ENCODE measurements around the gene BAZ1B.
A peak's percentile ranks its signal among the peaks of the same experiment; 100 is the strongest.

Gene BAZ1B

DNA sequence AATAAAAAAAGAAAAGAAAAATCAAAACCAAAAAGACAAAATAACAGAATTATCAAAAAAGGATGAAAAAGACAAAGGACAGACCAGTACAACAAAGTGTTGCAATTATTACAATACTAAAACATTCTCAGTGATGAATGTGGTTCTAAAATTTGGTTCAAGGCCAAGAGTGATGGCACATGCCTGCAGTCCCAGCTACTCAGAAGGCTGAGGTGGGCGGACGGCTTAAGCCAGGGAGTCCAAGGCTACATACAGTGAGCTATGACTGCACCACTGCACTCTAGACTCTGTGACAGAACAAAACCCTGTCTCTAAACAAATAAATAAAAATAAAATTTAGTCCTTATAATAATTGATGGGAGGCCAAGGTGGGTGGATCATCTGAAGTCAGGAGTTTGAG lies 14.5 kb downstream of the BAZ1B start:
- ATAC-seq, result no peak

DNA sequence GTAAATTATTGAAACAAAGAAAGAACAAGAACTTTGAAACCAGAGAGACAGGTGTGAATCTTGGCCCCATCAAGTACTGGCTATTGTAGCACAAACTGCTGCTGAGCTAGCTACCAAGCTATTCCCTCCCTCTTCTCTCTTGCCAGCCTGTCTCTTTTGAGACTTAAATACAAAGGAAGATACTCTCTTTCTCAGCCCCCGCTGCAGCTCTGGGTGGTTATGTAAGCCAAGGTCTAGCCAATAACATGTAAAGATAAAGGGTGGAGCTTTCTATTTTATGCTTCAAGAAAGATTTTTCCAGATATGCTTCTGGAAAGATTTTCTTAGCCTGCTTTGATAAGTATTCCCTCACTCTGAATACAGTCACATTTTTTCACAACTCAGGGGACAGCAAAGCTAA lies 17.2 kb downstream of the BAZ1B start:
- TF ChIP-seq ZNF8 (CRISPR knock-in tag; IDR thresholded peaks at IDR 0.05) (no peak), ZFP30 (CRISPR knock-in tag; IDR thresholded peaks at IDR 0.05) (no peak), ZNF70 (CRISPR knock-in tag; IDR thresholded peaks at IDR 0.05) (no peak), ARNTL (CRISPR knock-in tag; IDR thresholded peaks at IDR 0.05; ENCODE audit: borderline replicate concordance, low read depth) (no peak), RARB (CRISPR knock-in tag; IDR thresholded peaks at IDR 0.05) (no peak), ISL1 (CRISPR knock-in tag; IDR thresholded peaks at IDR 0.05) (no peak), TOX (CRISPR knock-in tag; IDR thresholded peaks at IDR 0.05; ENCODE audit: borderline replicate concordance) (no peak), OSR1 (CRISPR knock-in tag; IDR thresholded peaks at IDR 0.05) (no peak), ZFP3 (CRISPR knock-in tag; IDR thresholded peaks at IDR 0.05) (no peak), ZNF565 (CRISPR knock-in tag; conservative IDR thresholded peaks at IDR 0.05; ENCODE audit: low read depth) (no peak), ZC3H10 (CRISPR knock-in tag; IDR thresholded peaks at IDR 0.05) (no peak), BACH2 (CRISPR knock-in tag; IDR thresholded peaks at IDR 0.05; ENCODE audit: borderline replicate concordance) (no peak)
- TF ChIP-seq, protein P1, sequence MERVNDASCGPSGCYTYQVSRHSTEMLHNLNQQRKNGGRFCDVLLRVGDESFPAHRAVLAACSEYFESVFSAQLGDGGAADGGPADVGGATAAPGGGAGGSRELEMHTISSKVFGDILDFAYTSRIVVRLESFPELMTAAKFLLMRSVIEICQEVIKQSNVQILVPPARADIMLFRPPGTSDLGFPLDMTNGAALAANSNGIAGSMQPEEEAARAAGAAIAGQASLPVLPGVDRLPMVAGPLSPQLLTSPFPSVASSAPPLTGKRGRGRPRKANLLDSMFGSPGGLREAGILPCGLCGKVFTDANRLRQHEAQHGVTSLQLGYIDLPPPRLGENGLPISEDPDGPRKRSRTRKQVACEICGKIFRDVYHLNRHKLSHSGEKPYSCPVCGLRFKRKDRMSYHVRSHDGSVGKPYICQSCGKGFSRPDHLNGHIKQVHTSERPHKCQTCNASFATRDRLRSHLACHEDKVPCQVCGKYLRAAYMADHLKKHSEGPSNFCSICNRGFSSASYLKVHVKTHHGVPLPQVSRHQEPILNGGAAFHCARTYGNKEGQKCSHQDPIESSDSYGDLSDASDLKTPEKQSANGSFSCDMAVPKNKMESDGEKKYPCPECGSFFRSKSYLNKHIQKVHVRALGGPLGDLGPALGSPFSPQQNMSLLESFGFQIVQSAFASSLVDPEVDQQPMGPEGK (CRISPR knock-in tag; IDR thresholded peaks at IDR 0.05; ENCODE audit: borderline replicate concordance), result no peak
- TF ChIP-seq, protein P2, sequence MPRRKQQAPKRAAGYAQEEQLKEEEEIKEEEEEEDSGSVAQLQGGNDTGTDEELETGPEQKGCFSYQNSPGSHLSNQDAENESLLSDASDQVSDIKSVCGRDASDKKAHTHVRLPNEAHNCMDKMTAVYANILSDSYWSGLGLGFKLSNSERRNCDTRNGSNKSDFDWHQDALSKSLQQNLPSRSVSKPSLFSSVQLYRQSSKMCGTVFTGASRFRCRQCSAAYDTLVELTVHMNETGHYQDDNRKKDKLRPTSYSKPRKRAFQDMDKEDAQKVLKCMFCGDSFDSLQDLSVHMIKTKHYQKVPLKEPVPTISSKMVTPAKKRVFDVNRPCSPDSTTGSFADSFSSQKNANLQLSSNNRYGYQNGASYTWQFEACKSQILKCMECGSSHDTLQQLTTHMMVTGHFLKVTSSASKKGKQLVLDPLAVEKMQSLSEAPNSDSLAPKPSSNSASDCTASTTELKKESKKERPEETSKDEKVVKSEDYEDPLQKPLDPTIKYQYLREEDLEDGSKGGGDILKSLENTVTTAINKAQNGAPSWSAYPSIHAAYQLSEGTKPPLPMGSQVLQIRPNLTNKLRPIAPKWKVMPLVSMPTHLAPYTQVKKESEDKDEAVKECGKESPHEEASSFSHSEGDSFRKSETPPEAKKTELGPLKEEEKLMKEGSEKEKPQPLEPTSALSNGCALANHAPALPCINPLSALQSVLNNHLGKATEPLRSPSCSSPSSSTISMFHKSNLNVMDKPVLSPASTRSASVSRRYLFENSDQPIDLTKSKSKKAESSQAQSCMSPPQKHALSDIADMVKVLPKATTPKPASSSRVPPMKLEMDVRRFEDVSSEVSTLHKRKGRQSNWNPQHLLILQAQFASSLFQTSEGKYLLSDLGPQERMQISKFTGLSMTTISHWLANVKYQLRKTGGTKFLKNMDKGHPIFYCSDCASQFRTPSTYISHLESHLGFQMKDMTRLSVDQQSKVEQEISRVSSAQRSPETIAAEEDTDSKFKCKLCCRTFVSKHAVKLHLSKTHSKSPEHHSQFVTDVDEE (CRISPR knock-in tag; IDR thresholded peaks at IDR 0.05), result no peak
- TF ChIP-seq, protein P3, sequence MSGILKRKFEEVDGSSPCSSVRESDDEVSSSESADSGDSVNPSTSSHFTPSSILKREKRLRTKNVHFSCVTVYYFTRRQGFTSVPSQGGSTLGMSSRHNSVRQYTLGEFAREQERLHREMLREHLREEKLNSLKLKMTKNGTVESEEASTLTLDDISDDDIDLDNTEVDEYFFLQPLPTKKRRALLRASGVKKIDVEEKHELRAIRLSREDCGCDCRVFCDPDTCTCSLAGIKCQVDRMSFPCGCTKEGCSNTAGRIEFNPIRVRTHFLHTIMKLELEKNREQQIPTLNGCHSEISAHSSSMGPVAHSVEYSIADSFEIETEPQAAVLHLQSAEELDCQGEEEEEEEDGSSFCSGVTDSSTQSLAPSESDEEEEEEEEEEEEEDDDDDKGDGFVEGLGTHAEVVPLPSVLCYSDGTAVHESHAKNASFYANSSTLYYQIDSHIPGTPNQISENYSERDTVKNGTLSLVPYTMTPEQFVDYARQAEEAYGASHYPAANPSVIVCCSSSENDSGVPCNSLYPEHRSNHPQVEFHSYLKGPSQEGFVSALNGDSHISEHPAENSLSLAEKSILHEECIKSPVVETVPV (CRISPR knock-in tag; IDR thresholded peaks at IDR 0.05), result no peak
- no peak for ATAC-seq

More for the DNA sequence above, 14.5 kb downstream of the BAZ1B start:
- TF ChIP-seq ESRRG (CRISPR knock-in tag; IDR thresholded peaks at IDR 0.05) (no peak), TCF4 (CRISPR knock-in tag; IDR thresholded peaks at IDR 0.05; ENCODE audit: borderline replicate concordance) (no peak), BACH2 (CRISPR knock-in tag; IDR thresholded peaks at IDR 0.05; ENCODE audit: borderline replicate concordance) (no peak), ZNF70 (CRISPR knock-in tag; IDR thresholded peaks at IDR 0.05) (no peak), SNAI2 (CRISPR knock-in tag; IDR thresholded peaks at IDR 0.05) (no peak), OSR1 (CRISPR knock-in tag; IDR thresholded peaks at IDR 0.05) (no peak), ZC3H10 (CRISPR knock-in tag; IDR thresholded peaks at IDR 0.05) (no peak), ZFP30 (CRISPR knock-in tag; IDR thresholded peaks at IDR 0.05) (no peak), ISL1 (CRISPR knock-in tag; IDR thresholded peaks at IDR 0.05) (no peak), RARB (CRISPR knock-in tag; IDR thresholded peaks at IDR 0.05) (no peak)
- TF ChIP-seq, protein P4, sequence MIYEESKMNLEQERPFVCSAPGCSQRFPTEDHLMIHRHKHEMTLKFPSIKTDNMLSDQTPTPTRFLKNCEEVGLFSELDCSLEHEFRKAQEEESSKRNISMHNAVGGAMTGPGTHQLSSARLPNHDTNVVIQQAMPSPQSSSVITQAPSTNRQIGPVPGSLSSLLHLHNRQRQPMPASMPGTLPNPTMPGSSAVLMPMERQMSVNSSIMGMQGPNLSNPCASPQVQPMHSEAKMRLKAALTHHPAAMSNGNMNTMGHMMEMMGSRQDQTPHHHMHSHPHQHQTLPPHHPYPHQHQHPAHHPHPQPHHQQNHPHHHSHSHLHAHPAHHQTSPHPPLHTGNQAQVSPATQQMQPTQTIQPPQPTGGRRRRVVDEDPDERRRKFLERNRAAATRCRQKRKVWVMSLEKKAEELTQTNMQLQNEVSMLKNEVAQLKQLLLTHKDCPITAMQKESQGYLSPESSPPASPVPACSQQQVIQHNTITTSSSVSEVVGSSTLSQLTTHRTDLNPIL (CRISPR knock-in tag; IDR thresholded peaks at IDR 0.05; ENCODE audit: low read depth), result no peak

DNA sequence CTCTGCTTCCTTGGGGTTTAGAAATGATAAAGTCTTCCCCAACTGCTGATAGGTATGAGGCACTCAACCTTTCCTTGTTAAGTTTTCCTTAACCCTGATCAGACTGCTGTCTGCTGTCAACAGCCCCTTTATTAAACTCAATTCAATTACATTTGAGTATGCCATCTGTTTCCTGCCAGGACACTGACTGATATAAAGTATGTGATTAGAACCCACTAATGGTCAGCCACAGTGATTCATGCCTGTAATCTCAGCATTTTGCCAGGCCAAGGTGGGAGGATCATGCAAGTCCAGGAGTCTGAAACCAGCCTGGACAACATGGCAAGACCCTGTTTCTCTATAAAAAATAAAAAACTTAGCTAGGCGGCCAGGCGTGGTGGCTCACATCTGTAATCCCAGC lies 18.1 kb downstream of the BAZ1B start:
- ATAC-seq, result peak; percentile 53
- TF ChIP-seq ZNF70 (CRISPR knock-in tag; IDR thresholded peaks at IDR 0.05), result no peak
- no peak for TF ChIP-seq ZC3H10 (CRISPR knock-in tag; IDR thresholded peaks at IDR 0.05)
- no peak for TF ChIP-seq RARB (CRISPR knock-in tag; IDR thresholded peaks at IDR 0.05)
- 0 out of 2 replicates have a peak, but pooled peaks have one; percentile 28 for TF ChIP-seq ESRRG (CRISPR knock-in tag; IDR thresholded peaks at IDR 0.05)
- TF ChIP-seq, protein P4 (CRISPR knock-in tag; IDR thresholded peaks at IDR 0.05; ENCODE audit: low read depth), result peak; percentile 53; the same call in 1 of the 2 replicates
- no peak for TF ChIP-seq TOX (CRISPR knock-in tag; IDR thresholded peaks at IDR 0.05; ENCODE audit: borderline replicate concordance)
- TF ChIP-seq OSR1 (CRISPR knock-in tag; IDR thresholded peaks at IDR 0.05), result no peak
- TF ChIP-seq ZNF8 (CRISPR knock-in tag; IDR thresholded peaks at IDR 0.05), result no peak
- TF ChIP-seq, protein P5, sequence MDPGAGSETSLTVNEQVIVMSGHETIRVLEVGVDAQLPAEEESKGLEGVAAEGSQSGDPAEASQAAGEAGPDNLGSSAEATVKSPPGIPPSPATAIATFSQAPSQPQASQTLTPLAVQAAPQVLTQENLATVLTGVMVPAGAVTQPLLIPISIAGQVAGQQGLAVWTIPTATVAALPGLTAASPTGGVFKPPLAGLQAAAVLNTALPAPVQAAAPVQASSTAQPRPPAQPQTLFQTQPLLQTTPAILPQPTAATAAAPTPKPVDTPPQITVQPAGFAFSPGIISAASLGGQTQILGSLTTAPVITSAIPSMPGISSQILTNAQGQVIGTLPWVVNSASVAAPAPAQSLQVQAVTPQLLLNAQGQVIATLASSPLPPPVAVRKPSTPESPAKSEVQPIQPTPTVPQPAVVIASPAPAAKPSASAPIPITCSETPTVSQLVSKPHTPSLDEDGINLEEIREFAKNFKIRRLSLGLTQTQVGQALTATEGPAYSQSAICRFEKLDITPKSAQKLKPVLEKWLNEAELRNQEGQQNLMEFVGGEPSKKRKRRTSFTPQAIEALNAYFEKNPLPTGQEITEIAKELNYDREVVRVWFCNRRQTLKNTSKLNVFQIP (CRISPR knock-in tag; IDR thresholded peaks at IDR 0.05; ENCODE audit: borderline replicate concordance, low read depth), result no peak
- no peak for TF ChIP-seq PPARA (CRISPR knock-in tag; IDR thresholded peaks at IDR 0.05; ENCODE audit: borderline replicate concordance)
- TF ChIP-seq ISL1 (CRISPR knock-in tag; IDR thresholded peaks at IDR 0.05), result peak; percentile 95
- TF ChIP-seq TCF4 (CRISPR knock-in tag; IDR thresholded peaks at IDR 0.05; ENCODE audit: borderline replicate concordance), result peak; percentile 90
- peak; percentile 81; the same call in 1 of the 2 replicates for TF ChIP-seq ZFP3 (CRISPR knock-in tag; IDR thresholded peaks at IDR 0.05)
- TF ChIP-seq ZFP30 (CRISPR knock-in tag; IDR thresholded peaks at IDR 0.05), result no peak
- TF ChIP-seq GLIS3 (CRISPR knock-in tag; IDR thresholded peaks at IDR 0.05), result 0 out of 2 replicates have a peak, but pooled peaks have one; percentile 46
- TF ChIP-seq, protein P1 (CRISPR knock-in tag; IDR thresholded peaks at IDR 0.05; ENCODE audit: borderline replicate concordance), result peak; percentile 67; the same call in 1 of the 2 replicates
- TF ChIP-seq BACH2 (CRISPR knock-in tag; IDR thresholded peaks at IDR 0.05; ENCODE audit: borderline replicate concordance), result no peak
- TF ChIP-seq ZNF565 (CRISPR knock-in tag; conservative IDR thresholded peaks at IDR 0.05; ENCODE audit: low read depth), result no peak

Data from SK-N-SH treated with all-trans-retinoic acid at 6 μM for 48 hours (cell line).